GM21737 (cell line): ENCODE results near the gene ADCY2.

ENCODE experiments used
- ATAC-seq: cut with Tn5 transposase; IDR thresholded peaks from one replicate; pipeline ENCODE4 v1.9.1; 2021; ENCODE audit warnings: mild to moderate bottlenecking, moderate library complexity; ENCODE audit not compliant: unreplicated experiment

Gene ADCY2

GRCh38 chr5:7653046-7653445, 257.1 kb downstream of the ADCY2 start:
- no peak for ATAC-seq

GRCh38 chr5:7657153-7657552, 261.2 kb downstream of the ADCY2 start:
- ATAC-seq = no peak

- no peak for ATAC-seq
Observed at GRCh38 chr5:7659420-7659819, 263.5 kb downstream of the ADCY2 start.

GRCh38 chr5:7662289-7662688, 266.4 kb downstream of the ADCY2 start:
- no peak for ATAC-seq

- ATAC-seq = no peak
Observed at GRCh38 chr5:7663808-7664207, 267.9 kb downstream of the ADCY2 start.

GRCh38 chr5:7664208-7664607, 268.3 kb downstream of the ADCY2 start:
- no peak for ATAC-seq

- ATAC-seq = no peak
Observed at GRCh38 chr5:7667216-7667767, 271.4 kb downstream of the ADCY2 start.

GRCh38 chr5:7668161-7668560, 272.2 kb downstream of the ADCY2 start:
- ATAC-seq = no peak

- ATAC-seq = no peak
Observed at GRCh38 chr5:7668627-7669026, 272.7 kb downstream of the ADCY2 start.

- no peak for ATAC-seq
Observed at GRCh38 chr5:7671381-7671993, 275.5 kb downstream of the ADCY2 start.

- ATAC-seq = no peak
Observed at GRCh38 chr5:7673658-7674057, 277.7 kb downstream of the ADCY2 start.

- no peak for ATAC-seq
Observed at GRCh38 chr5:7676455-7676854, 280.5 kb downstream of the ADCY2 start.

GRCh38 chr5:7678030-7678429, 282.1 kb downstream of the ADCY2 start:
- no peak for ATAC-seq

GRCh38 chr5:7679663-7680062, 283.7 kb downstream of the ADCY2 start:
- no peak for ATAC-seq

GRCh38 chr5:7680260-7680659, 284.3 kb downstream of the ADCY2 start:
- ATAC-seq = no peak

GRCh38 chr5:7682379-7682778, 286.4 kb downstream of the ADCY2 start:
- ATAC-seq = no peak

GRCh38 chr5:7683753-7684152, 287.8 kb downstream of the ADCY2 start:
- no peak for ATAC-seq

- no peak for ATAC-seq
Observed at GRCh38 chr5:7684826-7685225, 288.9 kb downstream of the ADCY2 start.

- ATAC-seq = no peak
Observed at GRCh38 chr5:7686794-7687193, 290.9 kb downstream of the ADCY2 start.

- ATAC-seq = no peak
Observed at GRCh38 chr5:7690557-7690956, 294.6 kb downstream of the ADCY2 start.

- no peak for ATAC-seq
Observed at GRCh38 chr5:7705261-7705660, 309.3 kb downstream of the ADCY2 start.

GRCh38 chr5:7705736-7706135, 309.8 kb downstream of the ADCY2 start:
- no peak for ATAC-seq

- ATAC-seq = no peak
Observed at GRCh38 chr5:7706256-7706655, 310.3 kb downstream of the ADCY2 start.
